ACC112 (cell line): ENCODE results near the gene UNC5A.

Source experiments
- H2AFZ ChIP-seq: fragments of 200-600 bp; sonication (generic); one replicate; pipeline ENCODE4 v1.6.0; 2017; ENCODE audit warnings: antibody characterized with exemption, low read length; ENCODE audit not compliant: unreplicated experiment
- H3K27ac ChIP-seq: fragments of 200-600 bp; sonication (generic); 2 replicates; pipeline ENCODE4 v1.5.1; 2014; ENCODE audit warnings: low read depth, mild to moderate bottlenecking, antibody characterized with exemption, low read length, moderate library complexity
- H3K27me3 ChIP-seq: fragments of 200-600 bp; sonication (generic); 2 replicates; pipeline ENCODE4 v1.6.1; 2014; ENCODE audit warnings: mild to moderate bottlenecking, antibody characterized with exemption, low read length, moderate library complexity, mixed read lengths; ENCODE audit not compliant: insufficient read depth
- H3K36me3 ChIP-seq: fragments of 200-600 bp; sonication (generic); 2 replicates; pipeline ENCODE4 v1.6.1; 2016; ENCODE audit warnings: mild to moderate bottlenecking, antibody characterized with exemption, low read length, moderate library complexity, mixed read lengths; ENCODE audit not compliant: insufficient read depth
- H3K4me1 ChIP-seq: fragments of 200-600 bp; sonication (generic); one replicate; pipeline ENCODE4 v1.6.1; 2016; ENCODE audit warnings: low read length, mixed read lengths; ENCODE audit not compliant: insufficient read depth, unreplicated experiment, control insufficient read depth
- H3K4me3 ChIP-seq: fragments of 200-600 bp; sonication (generic); 2 replicates; pipeline ENCODE4 v1.5.1; 2014; ENCODE audit warnings: mild to moderate bottlenecking, low read depth, low read length
- H3K79me2 ChIP-seq: fragments of 200-600 bp; sonication (generic); one replicate; pipeline ENCODE4 v1.6.0; 2016; ENCODE audit warnings: low read length; ENCODE audit not compliant: control insufficient read depth, unreplicated experiment, insufficient read depth

Gene UNC5A

DNA sequence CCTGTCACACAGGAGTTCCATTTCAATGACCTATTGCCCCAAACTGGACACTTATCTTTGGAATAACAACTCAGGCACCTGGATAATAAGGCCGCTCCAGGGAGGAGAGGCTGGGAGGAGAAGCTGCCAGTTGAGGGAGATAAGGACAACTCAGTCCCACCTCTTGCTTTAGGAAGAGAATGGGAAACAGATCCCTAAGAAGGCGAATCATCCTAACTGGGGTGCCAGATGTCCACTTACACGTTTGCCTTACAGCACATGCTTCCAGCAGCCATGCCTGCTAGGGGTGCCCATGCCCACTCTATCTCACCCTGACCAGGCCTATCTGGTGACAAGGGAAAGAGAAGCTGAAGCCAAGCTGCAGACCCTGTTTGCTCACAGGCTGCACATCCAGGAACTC, 82.3 kb downstream of the UNC5A start:
- H3K4me1 ChIP-seq = no peaks in the 10 kb centered on the region

DNA sequence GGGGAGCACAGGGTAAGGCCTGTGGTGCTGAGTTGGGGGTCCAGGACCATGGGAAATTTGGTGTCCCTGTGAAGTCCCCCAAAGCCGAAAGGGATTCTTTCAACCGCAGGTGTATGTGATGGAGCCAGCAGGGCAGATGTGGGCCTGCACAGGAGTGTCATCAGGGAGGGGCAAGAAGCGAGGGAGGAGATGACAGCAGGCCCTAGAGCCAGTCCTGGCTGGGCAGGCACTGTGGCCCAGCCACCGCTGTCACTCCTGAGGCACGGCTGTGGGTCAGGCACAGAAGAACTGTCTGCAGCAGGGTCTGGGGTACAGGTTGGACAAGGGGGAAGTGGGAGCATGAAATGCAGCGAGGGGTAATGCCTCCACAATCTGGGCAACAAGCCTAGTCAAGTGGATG, 83.9 kb downstream of the UNC5A start:
- Histone ChIP-seq H3K4me3 (no peak overlapping the region), H3K27me3 (peaks cover 41% of the 10 kb centered on the region), H3K4me1 (no peaks in the 10 kb centered on the region), H3K27ac (no peak overlapping the region), H3K36me3 (no peaks in the 10 kb centered on the region), H2AFZ (no peak overlapping the region), H3K79me2 (no peaks in the 10 kb centered on the region)

More for the DNA sequence above, 82.3 kb downstream of the UNC5A start:
- Histone ChIP-seq H3K4me3 (no peak overlapping the region), H2AFZ (no peak overlapping the region), H3K27me3 (peaks cover 33% of the 10 kb centered on the region), H3K79me2 (no peaks in the 10 kb centered on the region), H3K27ac (no peak overlapping the region), H3K36me3 (no peaks in the 10 kb centered on the region)

GRCh38 chr5:176895831-176896230, 85.5 kb downstream of the UNC5A start:
- Histone ChIP-seq H3K36me3 (no peaks in the 10 kb centered on the region), H3K4me3 (no peak overlapping the region), H3K4me1 (no peaks in the 10 kb centered on the region), H3K27ac (no peak overlapping the region), H3K79me2 (no peaks in the 10 kb centered on the region), H3K27me3 (peaks cover 40% of the 10 kb centered on the region), H2AFZ (no peak overlapping the region)

- Histone ChIP-seq H3K4me1 (no peaks in the 10 kb centered on the region), H3K4me3 (no peak overlapping the region), H3K27ac (no peak overlapping the region), H3K36me3 (no peaks in the 10 kb centered on the region), H3K27me3 (peaks cover 27% of the 10 kb centered on the region), H2AFZ (no peak overlapping the region), H3K79me2 (no peaks in the 10 kb centered on the region)
Observed at GRCh38 chr5:176897263-176897662, 86.9 kb downstream of the UNC5A start.

GRCh38 chr5:176899296-176899891, 89.0 kb downstream of the UNC5A start, which contains the start of gene HK3:
Gene HK3, minus strand, starts transcription at chr5:176899346. Its CDS starts 3,187 bp downstream, at chr5:176896159.
- Histone ChIP-seq H3K36me3 (0 out of 2 replicates have a peak, but pooled peaks cover 6% of the 10 kb centered on the region), H2AFZ (no peak within 1 kb of the TSS), H3K4me3 (no peak within 1 kb of the TSS), H3K79me2 (no peaks in the 10 kb centered on the region), H3K27ac (no peak within 1 kb of the TSS), H3K27me3 (peaks cover 9% of the 10 kb centered on the region; the same call in 1 of the 2 replicates), H3K4me1 (no peaks in the 10 kb centered on the region)

GRCh38 chr5:176899946-176900779, 89.8 kb downstream of the UNC5A start:
- H3K79me2 ChIP-seq = no peaks in the 10 kb centered on the region
- no peak overlapping the region for H3K4me3 ChIP-seq
- no peaks in the 10 kb centered on the region for H3K4me1 ChIP-seq
- H3K27me3 ChIP-seq = peaks cover 9% of the 10 kb centered on the region; the same call in 1 of the 2 replicates
- H3K36me3 ChIP-seq = peaks cover 8% of the 10 kb centered on the region
- H3K27ac ChIP-seq = no peak overlapping the region
- no peak overlapping the region for H2AFZ ChIP-seq

- no peak overlapping the region for H3K27ac ChIP-seq
- H3K36me3 ChIP-seq = peaks cover 15% of the 10 kb centered on the region
Observed at GRCh38 chr5:176900780-176901204, 90.4 kb downstream of the UNC5A start.

GRCh38 chr5:176901260-176902101, 91.1 kb downstream of the UNC5A start:
- Histone ChIP-seq H3K4me3 (no peak overlapping the region), H3K27me3 (peaks cover 9% of the 10 kb centered on the region; the same call in 1 of the 2 replicates), H3K4me1 (no peaks in the 10 kb centered on the region), H3K27ac (no peak overlapping the region), H3K36me3 (peaks cover 20% of the 10 kb centered on the region), H2AFZ (no peak overlapping the region), H3K79me2 (no peaks in the 10 kb centered on the region)

More at GRCh38 chr5:176900780-176901204, 90.4 kb downstream of the UNC5A start:
- Histone ChIP-seq H3K4me1 (no peaks in the 10 kb centered on the region), H2AFZ (no peak overlapping the region), H3K27me3 (peaks cover 9% of the 10 kb centered on the region; the same call in 1 of the 2 replicates), H3K79me2 (no peaks in the 10 kb centered on the region), H3K4me3 (no peak overlapping the region)

GRCh38 chr5:176902102-176902814, 91.9 kb downstream of the UNC5A start:
- Histone ChIP-seq H3K27me3 (peaks cover 9% of the 10 kb centered on the region; the same call in 1 of the 2 replicates), H3K4me3 (no peak overlapping the region), H2AFZ (no peak overlapping the region), H3K36me3 (peaks cover 28% of the 10 kb centered on the region), H3K27ac (no peak overlapping the region), H3K79me2 (no peaks in the 10 kb centered on the region), H3K4me1 (no peaks in the 10 kb centered on the region)
